Activated CD4-positive, CD25-positive, alpha-beta regulatory T cell treated with anti-CD3 and anti-CD28 coated beads, Interleukin-2, amount 50 U/mL, for 16 hours (primary cell): ENCODE results near the gene SYNGR3.

Source experiments
- DNase-seq: peaks from one replicate; pipeline ENCODE4 v3.0.0-alpha.2; 2020; ENCODE audit warnings: low read depth, low spot score

SYNGR3 gene

DNA sequence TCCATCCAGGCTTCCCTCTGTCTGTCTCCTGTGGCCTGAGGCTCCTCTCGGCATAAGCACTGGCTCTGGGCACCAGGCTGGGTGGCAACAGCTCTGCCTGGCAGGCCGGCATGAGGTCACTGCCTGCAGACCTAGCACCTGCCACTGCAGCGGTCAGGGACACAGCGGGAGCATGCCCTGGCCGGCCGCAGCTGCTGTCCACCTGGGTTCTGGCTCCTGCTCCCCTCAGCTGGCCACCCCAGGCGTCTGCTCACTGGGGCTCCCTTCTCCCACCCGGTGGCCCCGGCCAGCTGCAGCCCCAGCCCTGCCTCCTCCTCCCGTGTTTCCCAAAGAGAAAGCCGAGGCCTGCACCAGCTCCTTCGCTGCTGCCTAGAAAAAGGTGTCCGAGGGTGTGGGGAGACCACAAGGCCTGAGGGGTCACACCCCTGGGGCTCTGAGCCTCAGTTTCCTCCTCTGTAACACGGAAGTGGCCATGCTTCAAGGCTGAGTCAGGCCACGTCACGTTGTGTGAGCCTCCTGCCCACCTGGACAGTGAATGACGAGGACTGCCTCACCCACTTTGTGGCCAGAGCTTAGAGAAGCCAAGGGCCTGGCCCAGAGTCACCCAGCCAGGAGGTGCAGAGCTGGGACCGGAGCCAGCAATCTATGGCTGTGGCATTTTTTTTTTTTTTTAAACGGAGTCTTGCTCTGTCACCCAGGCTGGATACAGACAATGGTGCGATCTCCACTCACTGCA lies 51.2 kb downstream of the SYNGR3 start:
- DNase-seq, result no peak

DNA sequence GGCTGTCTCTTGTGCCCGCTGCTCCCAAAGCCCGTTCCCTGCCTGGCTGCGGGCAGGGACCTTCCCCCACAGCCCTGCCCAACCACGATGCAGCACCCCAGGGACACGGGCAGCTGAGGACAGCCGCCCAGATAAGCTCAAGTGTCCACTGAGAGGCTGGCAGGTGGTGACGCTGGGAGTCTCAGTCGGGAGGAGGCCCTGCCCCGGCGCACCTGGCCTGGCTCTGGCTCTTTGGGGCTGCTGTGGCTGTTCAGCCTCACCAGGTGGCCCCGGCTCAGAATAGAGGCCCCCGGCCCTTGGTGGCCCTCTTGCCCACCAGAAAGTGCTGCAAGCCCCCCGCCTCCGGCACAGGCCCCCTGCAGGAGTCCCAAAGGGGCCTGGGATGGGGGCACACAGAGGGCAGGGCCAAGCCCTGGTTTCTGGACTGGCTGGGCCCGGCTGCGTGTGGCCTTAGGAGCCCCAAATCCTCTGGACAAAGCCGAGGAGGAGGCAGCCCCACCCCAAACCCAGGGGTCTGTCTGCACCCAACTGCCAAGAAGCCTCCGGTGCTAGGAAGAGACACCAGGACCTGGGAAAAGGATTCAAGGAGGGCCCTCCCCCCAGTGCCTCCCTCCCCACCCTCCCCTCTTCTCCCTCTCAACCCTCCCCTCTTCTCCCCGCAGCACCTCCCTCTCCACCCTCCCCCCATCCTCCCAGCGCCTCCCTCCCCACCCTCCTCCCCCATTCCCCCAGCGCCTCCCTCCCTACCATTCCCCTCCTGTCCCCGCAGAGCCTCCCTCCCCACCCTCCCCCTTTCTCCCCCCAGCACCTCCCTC lies 52.6 kb downstream of the SYNGR3 start:
- DNase-seq, result no peak

DNA sequence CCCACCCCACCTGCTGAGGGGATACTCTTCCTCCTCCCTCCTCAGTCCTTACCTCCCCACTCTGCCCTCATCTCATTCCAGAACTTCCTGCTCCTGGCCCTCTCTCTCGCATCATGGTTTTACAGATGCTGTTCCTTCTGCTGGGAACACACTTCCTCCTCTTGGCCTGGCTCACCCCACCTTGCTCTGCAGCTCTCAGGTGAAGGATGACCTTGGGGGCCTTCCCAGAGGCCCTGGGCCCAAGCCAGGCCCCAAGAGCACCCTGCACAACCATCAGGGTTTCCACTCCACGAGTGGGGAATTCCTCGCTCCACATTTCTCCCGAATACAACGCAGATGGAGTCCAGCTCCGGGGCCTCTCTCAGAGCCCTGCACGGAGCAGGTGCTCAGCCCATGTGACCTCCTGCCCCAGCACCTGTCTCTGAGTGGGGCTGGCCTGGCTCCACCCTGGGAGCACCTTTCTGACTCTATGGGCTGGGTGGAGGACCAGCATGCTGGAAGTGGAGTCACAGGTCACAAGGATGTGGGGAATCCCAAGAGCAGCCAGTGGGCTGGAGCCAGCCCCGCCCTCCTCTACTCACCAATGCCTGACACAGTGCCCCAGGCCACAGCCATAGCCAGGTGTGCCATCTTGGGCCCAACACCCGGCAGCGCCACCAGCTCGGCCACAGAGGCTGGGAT lies 53.4 kb downstream of the SYNGR3 start:
- no peak for DNase-seq
